Measurements from ENCODE around the gene DNAJC8.

Gene DNAJC8

DNA sequence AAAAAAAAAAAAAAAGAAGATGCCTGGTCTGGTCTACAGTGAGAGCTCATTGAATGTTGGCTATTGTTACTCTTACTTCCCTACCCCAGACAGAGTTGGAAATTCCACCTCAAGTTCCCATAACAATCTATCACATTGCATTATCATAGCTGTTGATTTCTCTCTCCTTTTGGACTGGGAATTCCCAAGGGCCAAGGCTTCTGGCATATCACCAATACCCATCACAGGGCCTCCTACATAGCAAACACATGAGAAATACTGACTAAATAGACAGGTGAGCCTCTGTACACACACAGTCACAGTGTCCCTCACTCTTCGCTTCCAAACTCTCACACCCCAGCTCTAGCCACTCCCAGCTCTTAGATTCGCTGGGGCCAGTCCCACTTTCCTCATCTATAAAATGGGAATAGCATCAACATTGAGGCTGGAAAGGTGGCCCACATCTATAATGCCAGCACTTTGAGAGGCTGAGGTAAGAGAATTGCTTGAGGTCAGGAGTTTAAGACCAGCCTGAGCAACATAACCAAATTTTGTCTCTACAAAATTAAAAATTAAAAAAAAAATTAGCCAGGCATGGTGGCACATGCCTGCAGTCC is 62.7 kb downstream of the DNAJC8 start:
- DNase-seq: no peak

DNA sequence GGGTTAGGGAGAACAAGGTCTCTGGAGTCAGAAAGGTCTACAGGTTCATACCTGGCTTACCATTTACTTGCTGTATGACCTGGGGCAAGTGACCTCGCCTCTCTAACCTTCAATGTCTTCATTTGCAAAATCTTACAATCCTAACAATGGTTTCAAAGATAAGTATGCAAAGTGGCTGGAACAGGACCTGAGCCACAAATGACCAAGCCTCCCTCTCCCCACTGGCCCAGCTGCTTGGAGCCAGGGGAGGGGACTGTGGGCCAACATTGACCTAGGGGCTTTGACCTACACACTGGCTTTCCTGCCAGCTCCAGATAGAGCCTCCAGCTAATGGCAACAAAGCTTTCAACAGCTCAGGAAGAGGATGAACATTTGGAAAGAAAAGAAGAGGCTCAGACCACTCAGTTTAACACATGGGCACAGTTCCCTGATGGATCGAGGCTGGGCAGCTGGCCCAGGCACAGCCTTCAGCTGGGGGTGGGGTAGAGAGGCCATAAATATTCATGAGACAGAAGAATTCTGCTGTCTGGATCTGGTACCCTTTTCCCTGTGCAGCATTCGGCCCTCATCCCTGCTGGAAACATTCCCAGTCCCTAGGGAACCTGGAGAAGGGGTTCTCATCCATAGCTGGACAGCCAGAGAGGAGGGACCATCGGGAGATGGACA is 69.2 kb downstream of the DNAJC8 start:
- DNase-seq: no peak

DNA sequence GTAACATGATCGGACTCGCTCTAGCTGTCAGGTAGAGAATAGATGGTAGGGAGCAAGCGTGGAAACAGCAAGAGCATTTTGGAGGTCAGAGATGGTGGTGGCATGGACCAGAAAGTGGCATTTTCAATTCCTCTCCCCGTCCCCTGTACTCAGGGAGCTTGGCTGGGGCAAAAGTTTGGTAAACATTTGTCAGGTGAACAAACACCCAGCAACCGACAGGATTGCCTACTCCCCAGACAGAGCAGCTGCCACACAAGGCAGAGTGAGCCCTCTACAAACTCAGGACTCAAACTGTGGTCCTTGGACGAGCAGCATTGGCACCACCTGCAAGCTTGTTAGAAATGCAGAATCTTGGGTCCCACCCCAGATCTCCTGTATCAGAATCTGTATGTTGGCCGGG is 70.7 kb downstream of the DNAJC8 start:
- DNase-seq: no peak

DNA sequence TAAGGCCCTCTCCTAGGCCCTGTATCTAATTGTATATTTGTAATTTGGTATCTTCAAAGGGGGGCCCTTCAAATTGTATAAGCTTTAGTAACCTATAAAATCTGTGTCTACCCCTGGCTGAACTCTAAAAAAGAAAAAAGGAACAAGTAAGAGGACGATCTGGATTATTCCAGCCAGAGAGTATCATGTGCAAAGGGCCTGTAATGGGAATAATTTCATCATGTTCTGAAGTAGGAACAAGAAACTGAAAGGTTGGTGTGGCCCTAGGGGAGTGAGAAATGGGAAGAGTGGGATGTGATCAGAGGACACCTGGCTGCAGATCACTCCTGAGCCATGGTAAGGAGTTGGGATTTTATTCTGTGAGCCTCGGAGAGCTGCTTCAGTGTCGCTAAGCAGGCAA is 71.1 kb downstream of the DNAJC8 start:
- DNase-seq: no peak

- no peak for DNase-seq
These were observed 72.0 kb downstream of the DNAJC8 start for GRCh38 chr1:28160782-28161266.

DNA sequence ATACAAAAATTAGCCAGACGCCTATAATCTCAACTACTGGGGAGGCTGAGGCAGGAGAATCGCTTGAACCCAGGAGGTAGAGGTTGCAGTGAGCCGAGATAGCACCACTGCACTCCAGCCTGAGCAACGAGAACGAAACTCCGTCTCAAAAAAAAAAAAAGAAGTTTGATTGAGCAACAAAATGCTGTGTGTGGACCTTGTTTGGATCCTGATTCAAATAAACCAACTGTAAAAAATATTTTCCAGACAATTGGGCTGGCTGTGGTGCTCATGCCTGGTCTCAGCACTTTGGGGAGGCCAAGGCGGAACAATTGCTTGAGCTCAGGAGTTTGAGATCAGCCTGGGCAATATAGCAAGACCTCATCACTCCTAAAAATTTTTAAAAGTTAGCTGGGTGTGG is 73.1 kb downstream of the DNAJC8 start:
- no peak for DNase-seq

GRCh38 chr1:28159243-28159642 is 73.6 kb downstream of the DNAJC8 start:
- DNase-seq: no peak

- no peak for DNase-seq
These were observed 74.9 kb downstream of the DNAJC8 start for GRCh38 chr1:28157894-28158293.

DNA sequence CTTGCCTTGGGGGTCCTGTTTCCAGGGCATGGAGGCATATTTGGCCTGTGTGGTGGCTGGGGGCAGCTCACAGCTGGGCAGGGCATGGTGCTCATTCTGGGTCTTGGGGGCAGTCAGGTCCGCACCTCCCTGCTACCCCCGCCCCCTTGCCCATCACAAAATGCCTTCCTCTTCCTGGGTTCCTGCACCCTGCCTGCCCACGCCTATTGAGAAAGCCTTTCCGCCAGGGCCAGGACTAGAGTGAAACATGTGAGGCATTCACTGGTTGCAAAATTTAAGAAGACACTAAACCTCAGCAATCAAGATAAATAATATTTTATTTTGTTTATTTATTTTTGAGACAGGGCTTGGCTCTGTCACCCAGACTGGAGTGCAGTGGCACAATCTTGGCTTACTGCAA is 76.0 kb downstream of the DNAJC8 start:
- no peak for DNase-seq

- DNase-seq: no peak
These were observed 77.2 kb downstream of the DNAJC8 start for GRCh38 chr1:28155628-28156027.

- DNase-seq: no peak
These were observed 78.7 kb downstream of the DNAJC8 start for GRCh38 chr1:28154078-28154594.
